Measurements from ENCODE around the gene RPL3.
"Not testable (repeated sequence)": the region's sequence is repeated elsewhere in the genome, so short reads cannot be mapped to it uniquely, and the experiment has no call there.

RPL3 gene

GRCh38 chr22:39360242-39360641 lies 40.8 kb upstream of the RPL3 start:
- Histone ChIP-seq H3K4me1 (ENCODE audit: insufficient read depth, low read length) (peaks cover 19% of the 10 kb centered on the region; the same call in 1 of the 2 replicates), H3K36me3 (ENCODE audit: insufficient read depth, low read depth, low read length) (no peaks in the 10 kb centered on the region), H3K9ac (ENCODE audit: low read depth, low read length) (no peak overlapping the region), H3K9me3 (ENCODE audit: insufficient read depth, low read depth, low read length) (no peaks in the 10 kb centered on the region), H3K4me3 (ENCODE audit: low read length) (no peak overlapping the region), H3K27me3 (ENCODE audit: insufficient read depth, low read length) (no peaks in the 10 kb centered on the region), H3K27ac (ENCODE audit: low read length) (no peak overlapping the region)

- no peak overlapping the region for H3K9ac ChIP-seq (ENCODE audit: low read depth, low read length)
- H3K36me3 ChIP-seq (ENCODE audit: insufficient read depth, low read depth, low read length), result no peaks in the 10 kb centered on the region
- H3K4me3 ChIP-seq (ENCODE audit: low read length), result no peak overlapping the region
- H3K27ac ChIP-seq (ENCODE audit: low read length), result no peak overlapping the region
- H3K27me3 ChIP-seq (ENCODE audit: insufficient read depth, low read length), result no peaks in the 10 kb centered on the region
- peaks cover 19% of the 10 kb centered on the region; the same call in 1 of the 2 replicates for H3K4me1 ChIP-seq (ENCODE audit: insufficient read depth, low read length)
- no peaks in the 10 kb centered on the region for H3K9me3 ChIP-seq (ENCODE audit: insufficient read depth, low read depth, low read length)
These were observed 40.3 kb upstream of the RPL3 start for GRCh38 chr22:39359659-39360195.

GRCh38 chr22:39358197-39358596 lies 38.8 kb upstream of the RPL3 start:
- not testable (repeated sequence) for H3K27ac ChIP-seq (ENCODE audit: low read length); H3K9me3 ChIP-seq (ENCODE audit: insufficient read depth, low read depth, low read length); H3K9ac ChIP-seq (ENCODE audit: low read depth, low read length); H3K4me3 ChIP-seq (ENCODE audit: low read length); H3K36me3 ChIP-seq (ENCODE audit: insufficient read depth, low read depth, low read length); H3K27me3 ChIP-seq (ENCODE audit: insufficient read depth, low read length)
- peaks cover 19% of the 10 kb centered on the region; the same call in 1 of the 2 replicates for H3K4me1 ChIP-seq (ENCODE audit: insufficient read depth, low read length)

- H3K27me3 ChIP-seq (ENCODE audit: insufficient read depth, low read length); H3K4me3 ChIP-seq (ENCODE audit: low read length); H3K9ac ChIP-seq (ENCODE audit: low read depth, low read length); H3K27ac ChIP-seq (ENCODE audit: low read length); H3K36me3 ChIP-seq (ENCODE audit: insufficient read depth, low read depth, low read length); H3K9me3 ChIP-seq (ENCODE audit: insufficient read depth, low read depth, low read length): not testable (repeated sequence)
- peaks cover 15% of the 10 kb centered on the region; the same call in 1 of the 2 replicates for H3K4me1 ChIP-seq (ENCODE audit: insufficient read depth, low read length)
These were observed 38.0 kb upstream of the RPL3 start for GRCh38 chr22:39357110-39358108.

- Histone ChIP-seq H3K9me3 (ENCODE audit: insufficient read depth, low read depth, low read length) (no peaks in the 10 kb centered on the region), H3K9ac (ENCODE audit: low read depth, low read length) (no peak overlapping the region), H3K4me1 (ENCODE audit: insufficient read depth, low read length) (peaks cover 18% of the 10 kb centered on the region; the same call in 1 of the 2 replicates), H3K4me3 (ENCODE audit: low read length) (no peak overlapping the region), H3K27me3 (ENCODE audit: insufficient read depth, low read length) (no peaks in the 10 kb centered on the region), H3K36me3 (ENCODE audit: insufficient read depth, low read depth, low read length) (no peaks in the 10 kb centered on the region), H3K27ac (ENCODE audit: low read length) (no peak overlapping the region)
These were observed 37.0 kb upstream of the RPL3 start for GRCh38 chr22:39356464-39356863.

GRCh38 chr22:39355805-39356204 lies 36.4 kb upstream of the RPL3 start:
- not testable (repeated sequence) for H3K27ac ChIP-seq (ENCODE audit: low read length); H3K9ac ChIP-seq (ENCODE audit: low read depth, low read length); H3K36me3 ChIP-seq (ENCODE audit: insufficient read depth, low read depth, low read length); H3K9me3 ChIP-seq (ENCODE audit: insufficient read depth, low read depth, low read length); H3K27me3 ChIP-seq (ENCODE audit: insufficient read depth, low read length); H3K4me3 ChIP-seq (ENCODE audit: low read length)
- peaks cover 20% of the 10 kb centered on the region for H3K4me1 ChIP-seq (ENCODE audit: insufficient read depth, low read length)

- H3K4me1 ChIP-seq (ENCODE audit: insufficient read depth, low read length), result peaks cover 19% of the 10 kb centered on the region
- H3K4me3 ChIP-seq (ENCODE audit: low read length), result no peak overlapping the region
- no peak overlapping the region for H3K27ac ChIP-seq (ENCODE audit: low read length)
- no peak overlapping the region for H3K9ac ChIP-seq (ENCODE audit: low read depth, low read length)
- H3K36me3 ChIP-seq (ENCODE audit: insufficient read depth, low read depth, low read length), result no peaks in the 10 kb centered on the region
- H3K27me3 ChIP-seq (ENCODE audit: insufficient read depth, low read length), result peaks cover 11% of the 10 kb centered on the region
- no peaks in the 10 kb centered on the region for H3K9me3 ChIP-seq (ENCODE audit: insufficient read depth, low read depth, low read length)
These were observed 35.7 kb upstream of the RPL3 start for GRCh38 chr22:39355080-39355479.

GRCh38 chr22:39353346-39353745 lies 33.9 kb upstream of the RPL3 start:
- H3K9ac ChIP-seq (ENCODE audit: low read depth, low read length), result no peak overlapping the region
- H3K4me1 ChIP-seq (ENCODE audit: insufficient read depth, low read length), result peaks cover 24% of the 10 kb centered on the region
- no peak overlapping the region for H3K27ac ChIP-seq (ENCODE audit: low read length)
- peaks cover 17% of the 10 kb centered on the region for H3K27me3 ChIP-seq (ENCODE audit: insufficient read depth, low read length)
- no peak overlapping the region for H3K4me3 ChIP-seq (ENCODE audit: low read length)
- H3K36me3 ChIP-seq (ENCODE audit: insufficient read depth, low read depth, low read length), result no peaks in the 10 kb centered on the region
- H3K9me3 ChIP-seq (ENCODE audit: insufficient read depth, low read depth, low read length), result no peaks in the 10 kb centered on the region

- Histone ChIP-seq H3K4me3 (ENCODE audit: low read length) (no peak overlapping the region), H3K27me3 (ENCODE audit: insufficient read depth, low read length) (peaks cover 17% of the 10 kb centered on the region), H3K4me1 (ENCODE audit: insufficient read depth, low read length) (peaks cover 24% of the 10 kb centered on the region), H3K9ac (ENCODE audit: low read depth, low read length) (no peak overlapping the region; the same call in 1 of the 2 replicates), H3K36me3 (ENCODE audit: insufficient read depth, low read depth, low read length) (no peaks in the 10 kb centered on the region), H3K9me3 (ENCODE audit: insufficient read depth, low read depth, low read length) (no peaks in the 10 kb centered on the region), H3K27ac (ENCODE audit: low read length) (no peak overlapping the region)
These were observed 33.0 kb upstream of the RPL3 start for GRCh38 chr22:39352306-39352891.

GRCh38 chr22:39351689-39352214 lies 32.3 kb upstream of the RPL3 start:
- Histone ChIP-seq H3K27ac (ENCODE audit: low read length) (no peak overlapping the region), H3K9me3 (ENCODE audit: insufficient read depth, low read depth, low read length) (no peaks in the 10 kb centered on the region), H3K36me3 (ENCODE audit: insufficient read depth, low read depth, low read length) (no peaks in the 10 kb centered on the region), H3K4me3 (ENCODE audit: low read length) (peak overlapping the region; percentile 10; the same call in 1 of the 2 replicates), H3K4me1 (ENCODE audit: insufficient read depth, low read length) (peaks cover 24% of the 10 kb centered on the region), H3K9ac (ENCODE audit: low read depth, low read length) (no peak overlapping the region; the same call in 1 of the 2 replicates), H3K27me3 (ENCODE audit: insufficient read depth, low read length) (peaks cover 17% of the 10 kb centered on the region)

- H3K27ac ChIP-seq (ENCODE audit: low read length), result no peak overlapping the region
- no peaks in the 10 kb centered on the region for H3K9me3 ChIP-seq (ENCODE audit: insufficient read depth, low read depth, low read length)
- peak overlapping the region; percentile 67 for H3K4me3 ChIP-seq (ENCODE audit: low read length)
- no peaks in the 10 kb centered on the region for H3K36me3 ChIP-seq (ENCODE audit: insufficient read depth, low read depth, low read length)
- H3K4me1 ChIP-seq (ENCODE audit: insufficient read depth, low read length), result peaks cover 24% of the 10 kb centered on the region
- H3K27me3 ChIP-seq (ENCODE audit: insufficient read depth, low read length), result peaks cover 17% of the 10 kb centered on the region
- H3K9ac ChIP-seq (ENCODE audit: low read depth, low read length), result peak overlapping the region; percentile 70; the same call in 1 of the 2 replicates
These were observed 31.6 kb upstream of the RPL3 start for GRCh38 chr22:39350757-39351688.

Measured in iPS-20b (cell line).